HepG2 (cell line): ENCODE measurements around the gene ANKS1B. TPM values are rescaled to one million over a fixed set of nuclear protein-coding genes. Genes with fewer than 3 reads are reported as not detected.

Experiments used
- RCOR2 ChIP-seq: IDR thresholded peaks from 2 replicates; pipeline ENCODE4 v1.6.1; 2016; ENCODE audit warnings: missing biosample characterization, missing genetic modification reagents
- ZBTB4 ChIP-seq: sonication (generic); formaldehyde crosslinking; IDR thresholded peaks from 2 replicates; pipeline ENCODE4 v1.4.0; 2020; ENCODE audit warnings: missing genetic modification reagents, mild to moderate bottlenecking, borderline replicate concordance
- ZNF138 ChIP-seq: sonication (generic); formaldehyde crosslinking; IDR thresholded peaks from 2 replicates; pipeline ENCODE4 v1.5.0; 2020; ENCODE audit warnings: mild to moderate bottlenecking, low read depth, missing genetic modification reagents
- ZNF160 ChIP-seq: sonication (generic); formaldehyde crosslinking; IDR thresholded peaks from 2 replicates; pipeline ENCODE4 v1.8.0; 2022; ENCODE audit warnings: mild to moderate bottlenecking, inconsistent platforms, missing genetic modification reagents
- ZNF891 ChIP-seq: sonication (generic); formaldehyde crosslinking; IDR thresholded peaks from 2 replicates; pipeline ENCODE4 v1.5.0; 2020; ENCODE audit warnings: mild to moderate bottlenecking, missing genetic modification reagents
- polyA plus RNA-seq, 8 experiments: library from polyadenylated mRNA; depleted of rRNA in 3 of 8; stranded (reverse) in 7 of 8; unstranded in 1 of 8; fragments of >200 nt; fragmentation: Illumina TruSeq in 4 of 8; extraction: Trizol in 4 of 8; gene quantifications; 2 replicates each; pipeline versions ENCODE4 v1.2.1 to v1.2.3, GENCODE V29; 2011 to 2016; ENCODE audit warnings: low read depth in 4 of 8, missing spikeins in 1 of 8, mixed read lengths in 1 of 8; ENCODE audit not compliant: insufficient read depth in 1 of 8
- total RNA-seq, 5 experiments: library from RNA; depleted of rRNA; stranded (reverse); fragments of >200 nt; fragmentation: Illumina TruSeq; extraction: Trizol; gene quantifications; 2 replicates each; pipeline ENCODE4 v1.2.3, GENCODE V29; 2016; ENCODE audit warnings: low read depth in 1 of 5
- TF ChIP-seq, protein P1 (sequence below): sonication (generic); formaldehyde crosslinking; IDR thresholded peaks from 2 replicates; pipeline ENCODE4 v1.4.0; 2020; ENCODE audit warnings: missing genetic modification reagents

The ANKS1B gene
- total and polyA plus RNA-seq, 2 of the 13 experiments (the other 11 are each of a cell fraction or from before 2014, with no cell fraction given): 0.15 TPM; not detected in 1

DNA sequence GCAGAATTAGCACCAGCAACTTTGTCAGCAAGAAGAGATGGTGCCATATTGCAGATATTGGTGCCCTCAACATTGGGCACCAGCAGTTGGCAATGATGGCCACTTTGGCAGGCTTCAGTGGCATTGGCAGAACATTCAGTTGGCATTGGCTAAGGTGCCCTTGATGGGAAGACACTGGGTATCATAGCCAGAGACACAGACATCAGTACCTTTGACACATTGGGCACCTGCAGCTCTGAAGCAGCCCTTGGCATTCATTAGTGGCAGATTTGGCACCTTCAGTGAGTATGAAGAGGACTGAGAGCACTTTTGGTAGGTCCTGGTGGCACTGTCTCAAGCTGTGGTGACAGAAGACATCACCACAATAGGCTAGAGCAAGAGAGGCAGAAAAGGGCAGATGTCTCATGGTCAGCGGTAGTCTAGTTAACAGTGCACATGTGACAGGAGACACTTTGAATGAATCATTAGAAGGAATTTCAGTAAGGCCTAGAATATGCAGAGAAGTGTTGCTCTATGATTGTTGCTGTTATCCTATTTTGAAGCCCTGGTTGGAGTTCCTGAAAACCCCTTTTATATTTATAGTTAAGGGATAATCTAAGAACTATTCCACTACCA, 917.5 kb downstream of the ANKS1B start (continued):
- TF ChIP-seq, protein P1, sequence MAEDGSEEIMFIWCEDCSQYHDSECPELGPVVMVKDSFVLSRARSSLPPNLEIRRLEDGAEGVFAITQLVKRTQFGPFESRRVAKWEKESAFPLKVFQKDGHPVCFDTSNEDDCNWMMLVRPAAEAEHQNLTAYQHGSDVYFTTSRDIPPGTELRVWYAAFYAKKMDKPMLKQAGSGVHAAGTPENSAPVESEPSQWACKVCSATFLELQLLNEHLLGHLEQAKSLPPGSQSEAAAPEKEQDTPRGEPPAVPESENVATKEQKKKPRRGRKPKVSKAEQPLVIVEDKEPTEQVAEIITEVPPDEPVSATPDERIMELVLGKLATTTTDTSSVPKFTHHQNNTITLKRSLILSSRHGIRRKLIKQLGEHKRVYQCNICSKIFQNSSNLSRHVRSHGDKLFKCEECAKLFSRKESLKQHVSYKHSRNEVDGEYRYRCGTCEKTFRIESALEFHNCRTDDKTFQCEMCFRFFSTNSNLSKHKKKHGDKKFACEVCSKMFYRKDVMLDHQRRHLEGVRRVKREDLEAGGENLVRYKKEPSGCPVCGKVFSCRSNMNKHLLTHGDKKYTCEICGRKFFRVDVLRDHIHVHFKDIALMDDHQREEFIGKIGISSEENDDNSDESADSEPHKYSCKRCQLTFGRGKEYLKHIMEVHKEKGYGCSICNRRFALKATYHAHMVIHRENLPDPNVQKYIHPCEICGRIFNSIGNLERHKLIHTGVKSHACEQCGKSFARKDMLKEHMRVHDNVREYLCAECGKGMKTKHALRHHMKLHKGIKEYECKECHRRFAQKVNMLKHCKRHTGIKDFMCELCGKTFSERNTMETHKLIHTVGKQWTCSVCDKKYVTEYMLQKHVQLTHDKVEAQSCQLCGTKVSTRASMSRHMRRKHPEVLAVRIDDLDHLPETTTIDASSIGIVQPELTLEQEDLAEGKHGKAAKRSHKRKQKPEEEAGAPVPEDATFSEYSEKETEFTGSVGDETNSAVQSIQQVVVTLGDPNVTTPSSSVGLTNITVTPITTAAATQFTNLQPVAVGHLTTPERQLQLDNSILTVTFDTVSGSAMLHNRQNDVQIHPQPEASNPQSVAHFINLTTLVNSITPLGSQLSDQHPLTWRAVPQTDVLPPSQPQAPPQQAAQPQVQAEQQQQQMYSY: no peak
- TF ChIP-seq ZBTB4 (CRISPR knock-in tag) (no peak), ZNF138 (CRISPR knock-in tag) (no peak), ZNF891 (CRISPR knock-in tag) (no peak), RCOR2 (CRISPR knock-in tag) (no peak), ZNF160 (CRISPR knock-in tag) (no peak)
